Pons (tissue), 1 donor: ENCODE data around the gene NT5DC2.

Source experiments
- DNase-seq: peaks from one replicate; pipeline ENCODE4 v3.0.0-alpha.2; 2016; ENCODE audit warnings: low spot score

The NT5DC2 gene

DNA sequence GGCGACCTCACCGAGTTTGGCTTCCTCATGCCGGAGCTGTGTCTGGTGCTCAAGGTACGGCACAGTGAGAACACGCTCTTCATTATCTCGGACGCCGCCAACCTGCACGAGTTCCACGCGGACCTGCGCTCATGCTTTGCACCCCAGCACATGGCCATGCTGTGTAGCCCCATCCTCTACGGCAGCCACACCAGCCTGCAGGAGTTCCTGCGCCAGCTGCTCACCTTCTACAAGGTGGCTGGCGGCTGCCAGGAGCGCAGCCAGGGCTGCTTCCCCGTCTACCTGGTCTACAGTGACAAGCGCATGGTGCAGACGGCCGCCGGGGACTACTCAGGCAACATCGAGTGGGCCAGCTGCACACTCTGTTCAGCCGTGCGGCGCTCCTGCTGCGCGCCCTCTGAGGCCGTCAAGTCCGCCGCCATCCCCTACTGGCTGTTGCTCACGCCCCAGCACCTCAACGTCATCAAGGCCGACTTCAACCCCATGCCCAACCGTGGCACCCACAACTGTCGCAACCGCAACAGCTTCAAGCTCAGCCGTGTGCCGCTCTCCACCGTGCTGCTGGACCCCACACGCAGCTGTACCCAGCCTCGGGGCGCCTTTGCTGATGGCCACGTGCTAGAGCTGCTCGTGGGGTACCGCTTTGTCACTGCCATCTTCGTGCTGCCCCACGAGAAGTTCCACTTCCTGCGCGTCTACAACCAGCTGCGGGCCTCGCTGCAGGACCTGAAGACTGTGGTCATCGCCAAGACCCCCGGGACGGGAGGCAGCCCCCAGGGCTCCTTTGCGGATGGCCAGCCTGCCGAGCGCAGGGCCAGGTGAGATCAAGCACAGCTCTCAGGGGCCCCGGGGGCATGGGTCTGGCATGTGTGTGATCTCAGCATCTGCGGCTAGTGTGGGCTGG is 45.6 kb downstream of the NT5DC2 start:
- DNase-seq = no peak

DNA sequence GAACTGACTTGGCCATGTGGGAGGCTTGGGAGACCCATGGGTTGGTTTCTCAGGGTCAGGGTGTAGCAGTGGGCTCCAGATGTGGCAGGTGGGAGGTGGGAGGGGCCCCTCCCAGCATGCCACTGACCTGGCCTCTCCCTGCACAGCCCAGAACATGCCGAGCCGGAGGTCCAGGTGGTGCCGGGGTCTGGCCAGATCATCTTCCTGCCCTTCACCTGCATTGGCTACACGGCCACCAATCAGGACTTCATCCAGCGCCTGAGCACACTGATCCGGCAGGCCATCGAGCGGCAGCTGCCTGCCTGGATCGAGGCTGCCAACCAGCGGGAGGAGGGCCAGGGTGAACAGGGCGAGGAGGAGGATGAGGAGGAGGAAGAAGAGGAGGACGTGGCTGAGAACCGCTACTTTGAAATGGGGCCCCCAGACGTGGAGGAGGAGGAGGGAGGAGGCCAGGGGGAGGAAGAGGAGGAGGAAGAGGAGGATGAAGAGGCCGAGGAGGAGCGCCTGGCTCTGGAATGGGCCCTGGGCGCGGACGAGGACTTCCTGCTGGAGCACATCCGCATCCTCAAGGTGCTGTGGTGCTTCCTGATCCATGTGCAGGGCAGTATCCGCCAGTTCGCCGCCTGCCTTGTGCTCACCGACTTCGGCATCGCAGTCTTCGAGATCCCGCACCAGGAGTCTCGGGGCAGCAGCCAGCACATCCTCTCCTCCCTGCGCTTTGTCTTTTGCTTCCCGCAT is 46.4 kb downstream of the NT5DC2 start:
- DNase-seq = no peak

DNA sequence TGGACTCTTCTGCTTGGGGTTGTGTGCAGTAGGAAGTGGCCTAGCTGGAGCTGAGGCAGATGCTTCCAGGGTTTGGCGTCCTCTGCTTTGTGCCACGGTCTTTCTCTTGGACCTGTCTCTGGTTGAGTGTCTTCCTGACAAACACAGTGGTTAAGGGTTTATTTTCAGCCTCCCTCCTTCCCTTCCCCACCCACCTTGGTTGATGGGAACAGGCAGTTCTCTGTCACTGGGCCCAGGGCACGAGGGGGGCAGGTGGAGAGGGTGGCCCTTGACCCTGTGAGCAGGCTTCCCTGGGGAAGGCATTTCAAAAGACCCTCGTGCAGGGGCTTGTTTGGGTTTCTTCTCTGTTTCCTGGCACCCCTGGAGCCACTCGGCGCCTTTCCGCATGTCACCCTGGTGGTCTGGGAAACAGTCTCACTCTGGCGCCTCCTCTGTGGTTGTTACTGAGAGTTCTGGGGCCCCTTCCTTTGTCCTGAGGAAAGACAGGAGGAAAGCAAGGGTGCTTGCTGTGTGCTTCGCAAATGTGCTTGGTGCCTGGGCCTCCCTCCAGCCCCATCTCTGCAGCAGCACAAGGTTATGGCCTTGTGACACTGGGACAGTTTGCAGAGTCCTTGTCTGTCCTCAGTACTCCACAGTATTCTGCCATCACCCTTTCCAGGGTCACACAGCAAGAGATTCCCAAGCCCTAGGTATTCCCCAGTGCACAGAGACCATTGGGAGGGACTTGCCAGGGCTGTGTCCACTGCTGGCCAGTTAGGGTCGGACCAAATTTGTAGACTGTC is 48.8 kb downstream of the NT5DC2 start:
- DNase-seq = no peak

DNA sequence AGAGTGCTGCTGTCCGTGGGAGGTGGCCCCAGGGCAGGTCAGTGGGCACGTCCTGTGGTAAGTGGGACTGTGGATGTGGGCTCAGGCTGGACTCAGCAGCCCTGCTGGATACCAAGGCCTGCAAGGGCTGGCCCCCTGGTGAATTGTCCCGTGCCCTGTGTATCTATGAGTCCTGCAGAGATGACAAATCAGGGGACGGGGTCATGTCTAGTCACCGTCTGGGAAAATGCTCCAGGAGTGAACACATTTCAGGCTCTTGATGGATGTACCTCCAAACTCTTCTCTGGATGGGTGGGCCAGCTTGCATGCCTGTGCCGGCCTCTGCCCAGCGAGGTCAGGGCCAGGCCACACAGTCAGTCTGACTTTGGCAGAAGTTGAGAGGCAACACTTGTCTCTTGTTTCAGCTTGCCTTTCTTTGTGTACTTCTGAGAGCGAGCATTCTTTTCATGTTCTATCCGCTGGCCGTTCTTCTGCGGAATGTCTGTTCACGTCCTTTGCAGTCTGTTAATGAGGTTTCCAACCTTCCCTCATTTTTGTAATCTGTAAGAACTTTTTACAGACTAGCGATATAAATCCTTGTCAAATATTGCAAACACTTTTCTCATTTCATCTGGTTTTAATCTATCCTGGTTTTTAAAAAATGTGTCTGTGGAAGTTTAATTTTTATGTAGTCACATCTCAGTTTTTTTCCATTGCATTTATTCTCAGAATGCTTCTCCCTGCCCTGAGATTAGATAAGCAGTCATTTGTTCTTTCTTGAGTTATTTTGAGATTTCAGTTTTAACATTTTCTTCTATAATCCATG is 49.9 kb downstream of the NT5DC2 start:
- peak; percentile 61 for DNase-seq

DNA sequence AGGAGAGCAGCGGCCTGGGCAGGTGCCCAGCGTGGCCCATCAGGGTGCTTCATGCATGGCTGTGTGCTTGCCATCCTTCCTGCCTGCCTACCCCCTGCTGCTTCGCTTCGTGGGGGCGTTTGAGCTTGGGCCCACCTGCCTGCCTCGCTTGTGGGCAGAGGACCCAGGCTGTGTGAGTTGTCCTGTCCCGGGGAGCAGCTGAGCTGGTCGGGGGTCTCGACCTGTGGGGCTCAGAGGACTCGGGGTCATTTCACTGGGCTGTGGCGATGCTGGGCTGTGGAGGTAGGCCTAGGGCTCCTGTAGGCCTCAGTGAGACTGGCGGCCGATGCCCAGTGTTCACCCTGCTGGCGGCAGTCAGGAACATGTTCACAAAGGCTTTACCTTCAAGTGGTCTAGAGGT is 50.6 kb downstream of the NT5DC2 start:
- DNase-seq = no peak

DNA sequence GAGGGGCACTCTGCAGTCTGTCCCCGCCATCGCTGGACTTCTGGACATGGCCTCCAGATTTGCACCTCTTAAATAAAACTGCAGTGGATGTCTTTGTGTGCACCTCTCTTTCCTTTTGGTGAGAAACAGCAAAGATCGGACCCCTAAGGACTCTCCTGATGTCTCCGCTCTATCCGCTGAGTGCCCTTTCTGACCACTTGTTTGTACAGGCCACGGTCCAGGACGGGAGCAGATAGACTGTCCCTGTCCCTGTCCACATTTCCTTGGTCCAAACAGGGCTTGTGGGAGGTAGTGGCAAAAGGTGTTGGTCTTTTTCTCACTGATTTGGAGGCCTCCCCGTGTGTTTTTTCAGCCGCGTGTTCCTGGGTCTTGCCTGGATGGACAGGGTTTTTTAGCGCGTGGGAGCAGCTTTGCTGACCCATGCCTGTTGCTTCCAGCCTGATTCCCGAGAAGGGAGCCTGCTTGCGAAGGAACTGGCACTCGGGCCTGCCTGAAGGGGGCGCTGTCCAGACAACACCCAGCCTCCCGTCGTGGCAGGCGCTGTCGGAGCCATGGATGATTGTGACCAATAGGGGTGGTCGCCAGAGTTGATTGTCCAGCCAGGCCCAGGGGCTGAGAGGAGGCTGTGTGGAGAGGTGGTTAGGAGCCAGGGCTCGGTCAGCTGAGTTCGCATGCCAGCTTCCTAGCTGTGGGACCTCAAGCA is 51.7 kb downstream of the NT5DC2 start:
- no peak for DNase-seq

DNA sequence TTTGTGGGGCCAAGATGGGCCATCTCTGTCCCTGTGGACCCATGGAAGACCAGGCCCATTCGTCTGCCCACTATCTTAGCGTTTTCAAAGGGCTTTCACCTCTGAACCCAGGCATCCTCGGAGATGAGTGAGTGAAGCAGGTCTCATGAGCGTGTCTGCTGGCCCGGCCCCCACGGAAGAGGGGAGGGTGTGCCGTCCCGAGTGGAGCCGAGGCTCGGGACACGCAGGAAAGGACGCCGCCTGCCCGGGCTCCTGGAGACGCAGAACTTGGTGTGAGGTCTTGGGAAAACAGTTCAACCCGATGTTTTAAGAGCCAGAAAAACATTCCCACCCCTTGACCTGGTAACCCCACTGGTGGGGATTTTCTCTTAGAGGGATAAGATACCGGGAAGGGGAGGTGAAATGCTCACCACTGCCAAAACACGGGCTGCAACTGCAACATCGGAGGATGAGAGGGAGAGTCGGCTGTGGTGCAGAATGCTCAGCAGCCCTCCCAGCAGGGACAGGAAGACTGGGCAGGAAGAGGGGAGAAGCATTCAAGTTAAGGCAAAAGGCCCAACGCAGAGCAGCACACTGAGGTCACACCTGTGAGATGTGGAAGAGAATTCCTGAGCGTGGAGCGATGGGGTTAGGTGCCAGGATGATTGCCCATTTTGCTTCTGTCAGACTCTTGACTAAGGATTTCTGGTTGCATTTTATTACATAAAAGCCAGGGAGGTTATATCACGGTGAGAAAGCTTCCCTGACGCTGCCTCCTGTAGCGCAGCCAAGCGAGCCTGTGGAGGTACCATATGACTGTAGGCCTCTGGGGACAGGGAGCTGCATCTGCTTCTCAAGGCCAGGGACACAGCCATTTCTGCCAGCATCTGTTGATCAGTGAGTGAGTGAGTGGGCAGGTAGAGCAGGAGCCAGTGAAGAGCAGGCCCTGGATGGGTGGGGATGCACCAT is 52.6 kb downstream of the NT5DC2 start:
- no peak for DNase-seq

DNA sequence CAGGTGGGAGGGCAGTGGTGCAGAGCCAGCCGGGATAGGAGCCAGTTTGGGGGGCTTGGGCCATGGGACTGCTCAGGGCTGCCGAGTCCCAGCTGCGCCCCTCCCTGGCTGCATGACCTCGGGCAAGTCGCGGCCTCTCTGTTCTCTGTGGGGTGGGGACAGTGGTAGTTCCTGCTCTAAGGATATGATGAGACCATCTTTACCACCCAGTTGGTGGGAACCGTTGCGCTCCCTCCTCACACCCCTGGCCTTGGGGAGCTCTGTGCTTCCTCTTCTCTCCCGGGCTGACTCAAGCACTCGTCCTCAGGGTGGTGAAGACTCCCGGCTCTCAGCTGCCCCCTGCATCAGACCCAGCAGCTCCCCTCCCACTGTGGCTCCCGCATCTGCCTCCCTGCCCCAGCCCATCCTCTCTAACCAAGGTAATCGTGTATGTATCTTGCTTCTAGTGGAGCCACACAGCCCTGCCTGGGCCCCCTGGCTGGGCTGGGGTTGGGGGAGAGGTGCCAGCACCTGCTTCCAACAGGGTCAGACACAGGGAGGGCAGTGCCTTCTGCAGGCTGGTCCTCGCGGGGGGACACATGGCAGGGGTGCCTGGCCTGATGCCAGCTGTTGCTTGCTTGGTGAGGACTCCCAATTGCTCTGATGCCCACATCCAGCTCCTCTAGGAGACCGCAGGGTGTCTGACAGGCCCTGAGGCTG is 53.6 kb downstream of the NT5DC2 start:
- DNase-seq = no peak

DNA sequence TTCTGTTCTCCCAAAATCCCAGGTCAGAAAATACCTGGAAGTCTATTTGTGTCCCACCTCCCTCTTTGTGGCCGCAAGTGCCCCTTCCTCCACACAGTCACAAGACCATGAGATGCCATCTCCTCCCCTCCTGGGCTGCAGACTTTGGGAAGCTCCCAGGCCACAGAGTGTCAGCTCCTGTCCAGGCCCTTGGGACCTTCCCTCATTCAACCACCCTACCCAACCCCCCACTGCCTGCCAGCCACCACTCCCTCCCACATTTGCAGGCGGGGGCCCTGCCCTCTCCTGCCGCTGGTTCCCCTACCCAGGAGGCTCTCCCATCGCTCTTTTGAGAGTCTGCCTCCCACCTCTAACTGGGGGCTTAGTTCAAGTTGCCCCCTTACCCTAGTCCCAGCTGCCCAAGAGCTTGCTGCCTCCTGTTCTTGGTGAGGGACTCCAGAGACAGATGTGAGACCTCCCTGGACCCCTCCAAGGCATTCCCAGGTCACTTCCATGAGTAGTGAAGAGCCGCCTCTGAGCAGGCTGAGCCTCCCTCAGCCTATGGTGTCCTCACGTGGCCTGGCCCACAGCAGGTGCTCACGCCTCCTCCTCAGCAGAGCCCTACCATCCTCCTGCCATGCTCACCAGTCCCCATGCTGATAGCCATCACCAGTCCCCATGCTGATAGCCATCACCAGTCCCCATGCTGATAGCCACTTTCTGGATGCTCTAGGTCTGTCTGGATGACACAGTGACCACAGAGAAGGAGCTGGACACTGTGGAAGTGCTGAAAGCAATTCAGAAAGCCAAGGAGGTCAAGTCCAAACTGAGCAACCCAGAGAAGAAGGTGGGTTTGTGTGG is 54.4 kb downstream of the NT5DC2 start:
- no peak for DNase-seq

DNA sequence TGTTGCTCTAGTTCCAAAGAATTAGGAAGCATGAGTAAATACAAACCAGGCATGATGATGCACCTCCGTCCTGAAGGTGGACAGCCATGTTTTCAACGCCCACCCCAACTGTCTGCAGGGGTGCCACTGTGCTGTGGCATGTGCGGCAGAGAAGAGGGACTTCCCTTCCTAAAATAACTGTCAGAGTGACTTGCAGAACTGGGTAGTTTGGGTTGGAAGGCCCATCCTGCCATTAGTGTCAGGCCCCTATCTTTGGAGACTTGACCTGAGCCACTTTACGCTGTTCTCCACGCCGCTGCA is 55.9 kb downstream of the NT5DC2 start:
- no peak for DNase-seq

DNA sequence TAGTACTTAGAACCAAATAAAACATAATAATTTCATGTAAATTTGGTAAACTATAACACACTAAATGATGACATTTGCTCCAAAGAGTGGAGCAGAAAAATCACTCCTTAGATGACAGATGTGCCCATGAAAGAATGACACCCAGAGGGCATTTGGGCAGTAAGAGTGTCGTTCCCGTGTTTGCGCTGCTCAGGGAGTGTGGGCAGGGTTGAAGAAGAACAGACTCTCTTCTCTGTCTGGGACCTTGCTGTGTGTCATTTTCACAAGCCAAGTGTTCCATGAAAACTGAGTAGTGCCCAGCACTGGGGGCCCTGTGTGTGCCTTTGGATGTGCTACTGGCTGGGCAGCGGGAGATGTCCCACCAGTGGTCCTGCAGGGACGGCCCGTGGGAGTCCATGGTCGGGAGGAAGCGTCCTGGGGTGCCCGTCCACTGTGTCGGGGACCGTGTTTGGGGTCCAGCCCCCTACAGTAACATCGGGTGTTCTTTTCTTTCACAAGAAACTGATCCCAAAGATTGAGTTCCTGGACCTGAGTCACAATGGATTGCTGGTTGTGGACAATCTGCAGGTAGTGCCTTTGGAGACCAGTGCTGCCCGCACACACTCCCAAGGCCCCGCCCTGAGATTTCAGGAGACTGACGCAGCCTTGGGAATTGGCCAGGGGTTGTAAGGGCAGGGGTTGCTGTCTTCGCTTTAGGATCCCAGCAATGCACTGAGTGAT is 56.4 kb downstream of the NT5DC2 start:
- DNase-seq = no peak
